Stimulated activated CD8-positive, alpha-beta memory T cell treated with anti-CD3 and anti-CD28 coated beads, Interleukin-4, amount 100 ng/mL, for 1 hour (primary cell): ENCODE results near the gene CADPS2.

ENCODE experiments used
- DNase-seq, 2 donors: peaks; one replicate each; pipeline ENCODE4 v3.0.0-alpha.2; 2020; ENCODE audit warnings: low read depth in 2 of 2, low spot score in 1 of 2

Gene CADPS2

GRCh38 chr7:122886357-122887081, at the start of gene CADPS2:
CADPS2 (minus strand) TSS chr7:122886460; CDS start chr7:122886337, 123 bp downstream.
- no peak for DNase-seq

DNA sequence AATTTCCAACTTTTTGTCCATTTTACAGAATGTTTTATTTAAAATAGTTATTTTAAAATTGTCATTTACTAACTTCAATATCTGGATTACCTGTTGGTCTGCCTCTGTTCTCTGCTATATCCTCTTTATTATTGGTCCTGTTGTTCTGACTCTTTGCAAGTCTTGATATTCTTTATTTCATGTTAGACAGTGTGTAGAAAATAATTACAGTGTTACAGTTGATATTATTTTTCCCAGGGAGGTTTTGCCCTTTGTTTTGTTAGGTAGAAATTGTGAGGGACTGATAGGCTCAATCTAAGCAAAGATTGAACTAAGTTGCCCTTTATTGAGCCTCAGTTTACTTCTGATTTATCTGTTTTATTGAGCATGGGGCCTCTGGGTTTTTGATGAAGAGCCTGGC, 49.4 kb upstream of the CADPS2 start:
- DNase-seq = no peak

- no peak for DNase-seq
Measured at GRCh38 chr7:122919643-122920181, 33.5 kb upstream of the CADPS2 start.

DNA sequence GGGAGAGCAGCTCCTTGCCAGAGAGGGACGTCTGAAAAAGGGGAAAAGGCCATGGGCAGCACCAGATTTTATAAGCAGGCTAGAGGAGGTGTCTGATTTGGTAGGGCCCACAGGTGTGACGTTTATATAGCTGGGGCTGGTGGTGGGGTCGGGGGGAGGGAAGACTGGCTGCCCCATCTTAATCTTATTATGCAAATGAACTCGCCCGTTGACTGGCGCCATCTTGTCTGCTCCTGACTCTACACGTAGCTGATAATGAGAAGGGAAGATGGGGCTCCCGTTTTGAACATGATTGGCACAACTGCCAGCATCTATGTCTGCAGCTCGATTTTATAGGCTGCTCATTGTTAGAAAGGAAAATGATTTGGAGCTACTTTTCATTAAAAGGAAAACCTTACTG, 28.6 kb upstream of the CADPS2 start:
- no peak for DNase-seq

DNA sequence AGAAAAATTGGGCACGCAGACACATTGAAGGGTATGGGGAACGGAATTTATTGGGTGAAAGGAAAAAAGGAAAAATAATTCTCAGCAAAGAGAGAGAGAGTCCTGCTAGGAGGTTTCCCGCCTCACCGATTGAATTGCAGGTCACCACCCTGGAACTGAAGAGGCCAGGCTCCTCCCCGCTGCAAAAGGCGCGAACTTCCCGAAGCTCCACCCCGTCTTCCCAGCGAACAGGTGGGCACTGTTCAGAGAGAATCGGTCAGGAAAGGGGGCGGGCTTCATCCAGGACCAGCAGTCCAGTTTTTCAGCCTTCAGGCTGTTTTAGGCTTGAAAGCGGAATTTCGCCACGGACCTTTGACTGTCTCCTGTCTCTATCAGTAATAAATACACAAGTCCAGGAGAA, 27.3 kb upstream of the CADPS2 start:
- no peak for DNase-seq

GRCh38 chr7:122902751-122903495, 16.7 kb upstream of the CADPS2 start:
- no peak for DNase-seq

GRCh38 chr7:122901250-122901649, 15.0 kb upstream of the CADPS2 start:
- no peak for DNase-seq

DNA sequence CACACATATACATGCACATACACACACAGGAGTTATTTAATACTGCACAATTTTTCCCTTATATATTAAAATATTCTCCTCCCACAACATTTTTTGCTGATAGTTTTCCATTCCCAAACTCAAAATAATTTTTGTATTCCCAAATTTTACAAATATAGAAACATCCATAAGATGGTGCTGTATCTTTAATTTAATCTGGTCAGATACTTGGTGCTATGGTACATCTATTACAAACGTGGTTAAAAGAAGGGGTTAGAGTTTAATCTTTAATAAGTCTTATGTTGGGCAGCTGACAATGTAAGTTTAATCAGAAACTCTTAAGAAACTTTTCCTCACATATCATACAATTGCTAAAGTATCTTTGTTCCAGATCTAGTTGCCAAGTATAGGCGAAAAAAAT, 10.2 kb upstream of the CADPS2 start:
- DNase-seq = no peak

GRCh38 chr7:122893486-122893885, 7.2 kb upstream of the CADPS2 start:
- no peak for DNase-seq

DNA sequence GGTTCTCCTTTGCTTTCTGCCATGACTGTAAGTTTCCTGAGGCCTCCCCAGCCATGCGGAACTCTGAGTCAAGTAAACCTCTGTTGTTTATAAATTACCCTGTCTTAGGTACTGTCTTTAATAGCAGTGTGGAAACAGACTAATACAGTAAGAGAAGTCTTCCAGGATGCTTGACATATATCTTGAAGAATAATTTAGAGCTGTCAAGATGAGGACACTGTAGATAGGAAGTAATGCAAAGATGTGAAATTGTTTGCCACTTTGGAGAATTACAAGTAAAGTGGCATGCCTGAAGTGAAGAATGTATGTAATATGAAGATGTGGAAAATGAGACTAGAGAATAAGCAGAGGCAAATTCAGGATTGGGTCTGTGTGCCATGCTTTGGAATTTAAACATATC, 2.9 kb upstream of the CADPS2 start:
- DNase-seq = no peak

GRCh38 chr7:122887848-122888247, 1.6 kb upstream of the CADPS2 start:
- DNase-seq = no peak

DNA sequence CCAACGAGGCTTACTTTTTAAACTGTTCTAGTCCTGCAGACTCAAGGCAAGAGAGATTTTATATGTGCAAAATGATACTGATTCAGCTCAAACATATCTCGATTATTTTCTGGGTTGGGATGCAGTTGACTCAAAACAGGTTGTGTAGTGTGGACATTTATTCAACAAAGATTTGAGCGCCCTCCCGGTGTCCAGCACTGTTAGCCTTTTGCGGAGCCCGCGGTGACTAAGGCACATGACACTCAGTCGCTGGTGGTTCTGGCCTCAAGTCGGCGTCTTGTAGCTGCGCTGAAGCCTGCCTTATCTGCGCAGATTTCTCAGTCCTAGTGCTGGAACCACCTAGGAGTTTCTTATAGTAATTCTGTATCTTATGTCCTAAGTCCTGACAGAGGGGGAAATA, 938 bp upstream of the CADPS2 start:
- DNase-seq = no peak

- DNase-seq = no peak
Measured at GRCh38 chr7:122885583-122886356, 490 bp downstream of the CADPS2 start.

DNA sequence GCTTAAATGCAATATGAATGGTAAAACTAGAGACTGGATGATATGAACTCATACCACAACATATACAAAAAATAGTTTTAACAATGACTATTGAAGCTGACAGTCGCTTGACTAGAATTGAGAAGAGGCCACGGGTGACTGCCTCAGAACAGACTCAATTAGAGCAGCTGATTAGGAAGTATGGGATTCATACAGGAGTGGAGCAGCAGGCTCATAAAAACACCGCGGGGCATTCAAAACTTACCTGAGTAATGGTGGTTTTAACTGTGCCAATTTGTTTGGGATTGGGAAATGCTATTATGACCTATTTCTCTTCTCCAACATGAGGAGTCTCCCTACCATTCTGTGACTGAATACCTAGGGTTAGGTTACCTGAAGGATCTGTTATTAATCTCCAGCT, 2.1 kb downstream of the CADPS2 start:
- DNase-seq = no peak

GRCh38 chr7:122883049-122883680, 3.1 kb downstream of the CADPS2 start:
- DNase-seq = no peak

- DNase-seq = no peak
Measured at GRCh38 chr7:122881324-122881723, 4.9 kb downstream of the CADPS2 start.

DNA sequence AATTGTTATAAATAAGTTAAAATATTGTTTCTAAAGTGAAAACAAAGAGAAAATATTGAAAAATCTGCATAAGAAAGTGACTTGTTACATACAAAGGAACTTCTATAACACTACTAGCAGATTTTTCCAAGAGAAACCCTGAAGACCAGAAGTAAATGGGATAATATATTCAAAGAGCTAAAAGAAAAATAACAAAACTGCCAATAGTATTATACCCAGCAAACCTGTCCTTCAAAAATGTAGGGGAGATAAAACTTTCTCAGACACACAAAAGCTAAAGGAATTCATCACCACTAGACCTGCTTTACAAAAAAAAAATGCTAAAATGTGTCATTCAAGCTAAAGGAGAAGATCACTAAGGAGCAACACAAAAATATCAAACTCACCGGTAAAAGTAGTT, 17.0 kb downstream of the CADPS2 start:
- no peak for DNase-seq

GRCh38 chr7:122867471-122867980, 18.7 kb downstream of the CADPS2 start:
- no peak for DNase-seq

DNA sequence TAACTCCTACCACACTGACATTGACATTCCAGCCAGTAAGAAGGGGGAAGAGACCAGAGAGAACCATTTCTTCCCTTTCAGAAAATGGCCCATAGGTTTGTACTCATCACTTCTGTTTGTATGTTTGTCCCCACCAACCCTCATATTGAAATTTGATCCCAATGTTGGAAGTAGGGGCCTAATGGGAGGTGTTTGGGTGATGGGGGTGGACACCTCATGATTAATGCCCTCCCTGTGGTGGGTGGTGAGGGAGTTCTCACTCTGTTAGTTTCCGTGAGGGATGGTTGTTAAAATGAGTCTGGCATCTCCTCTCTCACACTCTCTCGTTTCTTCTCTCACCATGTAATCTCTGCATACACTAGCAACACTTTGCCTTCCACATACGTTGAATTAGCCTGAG, 21.4 kb downstream of the CADPS2 start:
- no peak for DNase-seq

- no peak for DNase-seq
Measured at GRCh38 chr7:122864016-122864415, 22.2 kb downstream of the CADPS2 start.

- DNase-seq = no peak
Measured at GRCh38 chr7:122858320-122858719, 27.9 kb downstream of the CADPS2 start.
